ENCODE results near the gene PITPNC1. TPM values are rescaled to one million over a fixed set of nuclear protein-coding genes. Genes with fewer than 3 reads are reported as not detected.

The PITPNC1 gene
- total RNA-seq, 1 donor from 2014 or later, result 14.6 TPM

- intact Hi-C loops (cut with DNase I), result no loop called here
- DNase-seq, result no peak
- ATAC-seq (ENCODE audit: poor library complexity), result no peak
These were observed 353.6 kb downstream of the PITPNC1 start for GRCh38 chr17:67730731-67731130.

- intact Hi-C loops (cut with DNase I), result no loop called here
- ATAC-seq (ENCODE audit: poor library complexity) (no peak), DNase-seq (no peak)
These were observed 356.4 kb downstream of the PITPNC1 start for GRCh38 chr17:67733449-67733848.

- no peak for ATAC-seq (ENCODE audit: poor library complexity)
- DNase-seq, result no peak
- intact Hi-C loops (cut with DNase I), result no loop called here
These were observed 360.1 kb downstream of the PITPNC1 start for GRCh38 chr17:67737145-67737544.

- intact Hi-C loops (cut with DNase I), result no loop called here
- ATAC-seq (ENCODE audit: poor library complexity) (no peak), DNase-seq (no peak)
These were observed 364.9 kb downstream of the PITPNC1 start for GRCh38 chr17:67742025-67742424.

Small RNAs within 50 kb of the gene (microRNA-seq; reads per million reads assigned to microRNA genes)
- gene MIR548AA2, result not detected
- not detected for gene MIR548D2

Other genes starting within 250 kb of the PITPNC1 start
- gene HELZ, start 132.1 kb upstream of the PITPNC1 start, total RNA-seq, result 33.3 TPM
- gene PSMD12, start 10.7 kb upstream of the PITPNC1 start, total RNA-seq, result 42.6 TPM